Hepatocyte (in vitro differentiated cells): ENCODE measurements around the gene LYG1.

ENCODE experiments used
- EZH2 ChIP-seq: fragments of 200-600 bp; sonication (generic); IDR thresholded peaks from 2 replicates; pipeline ENCODE4 v1.6.1; 2016; ENCODE audit warnings: antibody characterized with exemption, mild to moderate bottlenecking, borderline replicate concordance
- EZH2phosphoT487 ChIP-seq: fragments of 200-600 bp; sonication (generic); IDR thresholded peaks from one replicate; pipeline ENCODE4 v1.6.1; 2018; ENCODE audit warnings: antibody characterized with exemption, mild to moderate bottlenecking, low read depth, moderate library complexity; ENCODE audit not compliant: unreplicated experiment, severe bottlenecking

DNA sequence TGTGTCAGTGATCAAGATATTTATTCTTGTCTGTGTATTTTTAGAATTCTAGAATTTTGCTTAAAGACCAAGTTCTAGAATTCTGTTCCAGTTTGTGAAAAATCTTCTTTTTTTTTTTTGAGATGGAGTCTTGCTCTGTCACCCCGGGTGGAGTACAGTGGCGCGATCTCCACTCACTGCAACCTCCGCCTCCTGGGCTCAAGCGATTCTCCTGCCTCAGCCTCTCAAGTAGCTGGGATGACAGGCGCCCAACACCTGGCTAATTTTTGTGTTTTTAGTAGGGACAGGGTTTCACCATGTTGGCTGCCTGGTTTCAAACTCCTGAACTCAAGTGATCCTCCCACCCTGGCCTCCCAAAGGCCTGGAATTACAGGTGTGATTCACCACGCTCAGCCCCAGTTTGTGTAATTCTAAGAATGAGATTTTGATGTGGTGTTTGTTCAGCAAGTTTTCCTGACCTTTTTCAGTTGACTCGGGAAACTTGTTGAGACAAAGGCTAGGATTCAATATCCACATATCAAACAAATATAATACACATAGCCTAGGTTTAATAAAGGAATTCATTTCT is 39.8 kb upstream of the LYG1 start:
- no peak for TF ChIP-seq EZH2
- TF ChIP-seq EZH2phosphoT487: no peak
